ENCODE data around the gene FBXL15. TPM values are rescaled to one million over a fixed set of nuclear protein-coding genes. Genes with fewer than 3 reads are reported as not detected.

FBXL15 gene
- total RNA-seq, 1 donor from 2014 or later = 8.7 TPM

DNA sequence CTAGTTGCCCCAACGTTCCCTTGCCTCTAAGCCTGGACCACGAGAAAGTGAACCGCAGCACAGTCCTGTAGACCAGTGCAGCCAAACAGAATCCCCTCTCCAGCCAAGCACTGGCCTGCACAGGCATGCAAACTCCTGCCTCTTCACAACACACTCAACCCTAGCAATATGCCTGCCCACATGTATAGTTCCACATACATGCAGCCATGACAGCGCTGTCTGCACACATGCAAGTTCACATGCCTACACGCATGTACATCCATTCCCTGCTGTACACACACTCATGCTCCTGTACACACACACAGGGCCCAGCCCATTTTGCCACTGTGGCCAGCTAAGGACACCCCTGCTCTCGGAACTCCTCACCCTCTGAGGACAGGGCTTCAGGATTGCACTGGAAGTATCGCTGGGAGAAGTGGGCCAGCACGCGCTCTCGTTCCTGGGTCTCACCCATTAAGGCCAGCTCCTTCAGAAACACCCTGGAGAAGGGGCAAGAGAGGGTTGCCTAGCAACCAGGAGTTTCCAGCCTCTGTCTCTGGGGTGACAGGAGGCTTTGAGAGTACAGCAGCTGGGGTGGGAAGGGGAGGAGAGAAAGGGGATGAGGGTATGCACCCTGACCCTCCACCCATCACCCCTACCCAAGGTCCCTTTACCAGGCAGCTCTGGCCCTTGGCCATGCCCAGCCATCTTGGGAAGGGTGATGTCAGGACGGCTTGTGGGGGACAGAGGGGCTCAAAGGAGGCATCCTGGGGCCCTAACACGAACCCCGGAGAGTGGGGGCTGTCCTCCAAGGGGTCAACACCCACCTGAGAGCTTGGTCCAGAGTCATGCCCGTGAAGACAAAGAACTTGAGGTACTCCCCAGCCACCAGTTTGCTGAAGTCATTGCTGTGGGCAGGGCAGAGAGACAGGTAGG is 9.0 kb upstream of the FBXL15 start:
- no peak for DNase-seq (ENCODE audit: low spot score)

DNA sequence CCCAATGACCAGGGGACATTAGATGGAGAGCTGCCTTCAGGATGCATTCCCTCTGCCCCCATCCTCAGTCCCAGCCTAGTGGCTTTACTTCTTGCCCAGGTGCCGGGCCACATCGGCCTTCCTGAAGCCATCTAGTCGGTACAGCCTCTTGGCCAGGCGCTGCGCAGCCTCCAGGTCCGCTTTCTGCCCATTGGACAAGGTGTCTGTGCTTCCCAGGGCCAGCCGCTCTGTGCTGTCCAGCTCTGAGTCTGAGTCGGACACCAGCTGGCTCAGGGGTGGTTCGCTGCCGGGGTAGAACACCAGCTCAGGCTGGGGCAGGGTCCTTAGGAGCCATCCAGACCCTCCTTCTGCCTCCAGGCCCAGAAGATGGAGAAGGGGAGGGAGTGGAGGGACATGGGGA is 8.3 kb upstream of the FBXL15 start:
- DNase-seq (ENCODE audit: low spot score) = no peak

- DNase-seq (ENCODE audit: low spot score) = no peak
Observed at GRCh38 chr10:102413053-102413705, 7.5 kb upstream of the FBXL15 start.

DNA sequence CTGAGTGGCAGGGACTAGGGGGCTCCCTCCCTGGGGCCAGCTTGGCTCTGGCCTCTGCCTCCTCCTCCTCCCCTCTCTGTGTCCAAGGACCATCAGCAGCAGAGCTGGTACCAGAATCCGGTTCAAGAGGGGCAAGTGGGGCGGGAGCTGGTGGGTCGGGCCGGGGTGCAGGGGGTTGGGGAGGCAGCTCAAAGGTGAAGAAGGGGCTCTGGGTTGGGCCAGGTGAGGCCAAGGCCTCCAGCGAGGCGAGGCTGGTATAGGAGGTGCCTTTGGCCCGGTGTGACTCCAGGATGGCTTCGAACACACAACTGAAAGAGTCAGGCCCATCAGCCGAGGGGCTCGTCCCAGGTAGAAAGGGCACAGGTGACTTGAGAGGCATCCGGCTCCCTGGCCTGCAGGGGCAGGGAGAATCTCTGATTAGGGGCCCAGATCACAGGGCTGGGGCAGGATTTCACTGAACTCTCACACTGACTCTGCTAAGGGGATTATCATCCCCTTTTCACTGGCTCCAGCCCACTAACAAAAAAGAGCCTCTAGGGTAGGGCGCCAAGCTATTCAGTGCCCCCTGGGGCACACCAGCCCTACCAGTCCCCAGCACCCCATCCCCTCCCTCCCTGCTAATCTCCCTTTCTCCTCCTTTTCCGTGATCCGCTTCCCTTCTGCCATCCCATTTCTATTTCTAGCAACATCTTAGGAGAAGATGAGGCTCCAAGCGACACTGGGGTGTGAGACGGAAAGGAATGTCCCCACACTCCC is 6.7 kb upstream of the FBXL15 start:
- DNase-seq (ENCODE audit: low spot score) = no peak

GRCh38 chr10:102414749-102415148 is 5.9 kb upstream of the FBXL15 start:
- DNase-seq (ENCODE audit: low spot score) = no peak

- DNase-seq (ENCODE audit: low spot score) = no peak
Observed at GRCh38 chr10:102416283-102416682, 4.4 kb upstream of the FBXL15 start.

DNA sequence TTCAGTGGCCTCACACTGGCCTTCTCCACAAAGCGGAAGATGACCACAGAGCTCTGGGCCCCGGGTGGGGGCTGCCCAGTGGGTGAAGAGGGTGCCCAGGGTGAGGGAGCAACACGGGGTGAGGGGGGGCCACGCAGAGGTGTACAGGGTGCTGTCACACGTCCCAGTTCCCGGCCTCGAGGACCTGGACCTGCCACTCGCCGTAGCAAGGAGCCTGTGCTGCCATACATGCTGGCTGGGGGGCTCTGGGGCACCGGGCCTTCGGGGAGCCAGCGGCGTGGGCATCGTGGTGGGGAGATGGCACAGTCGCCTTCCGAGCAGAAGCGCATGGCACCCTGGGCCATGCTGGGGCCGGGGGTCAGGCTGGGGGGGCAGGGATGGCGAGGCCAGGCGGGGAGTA is 3.9 kb upstream of the FBXL15 start:
- DNase-seq (ENCODE audit: low spot score) = no peak

DNA sequence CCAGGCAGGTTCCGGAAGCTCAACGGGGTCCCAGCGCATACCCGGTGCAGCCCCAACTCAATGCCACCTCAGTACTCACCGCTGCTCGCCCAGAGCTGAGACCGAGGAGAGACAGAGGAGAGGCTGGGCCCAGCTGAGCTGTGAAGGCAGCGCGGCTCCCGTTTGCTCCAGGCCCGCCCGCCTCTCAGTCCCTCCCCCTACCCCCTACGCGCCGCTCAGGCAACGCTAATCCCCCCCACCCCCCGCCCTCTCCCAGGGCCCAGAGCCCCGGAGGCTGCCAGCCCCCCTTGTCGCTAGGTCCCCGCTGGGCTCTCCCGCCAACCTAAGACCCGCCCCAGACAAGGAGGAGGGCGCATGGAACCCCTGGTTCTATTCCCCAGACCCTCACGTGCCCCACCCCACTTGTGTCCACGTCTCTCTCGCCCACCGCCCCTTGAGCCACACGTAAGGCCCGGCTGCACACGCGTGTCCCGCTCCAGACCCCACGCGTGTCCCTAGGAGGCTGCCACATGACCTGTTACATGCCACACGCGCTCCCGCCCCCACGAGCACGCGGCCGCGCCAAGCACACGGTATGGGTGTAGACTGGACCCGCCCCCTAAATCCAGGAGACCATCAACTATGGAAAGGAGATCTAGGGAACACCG is 1.9 kb upstream of the FBXL15 start, which contains the start of gene PSD:
PSD (minus strand) TSS at position 164 of the 647 bp plus-strand sequence. CDS start 1,747 bp downstream, outside the sequence.
- DNase-seq (ENCODE audit: low spot score) = no peak

- no peak for DNase-seq (ENCODE audit: low spot score)
Observed at GRCh38 chr10:102419269-102420180, 1.1 kb upstream of the FBXL15 start.

- no peak for DNase-seq (ENCODE audit: low spot score)
Observed at GRCh38 chr10:102420181-102420713, 389 bp upstream of the FBXL15 start.

GRCh38 chr10:102421507-102421756 is 796 bp downstream of the FBXL15 start:
- no peak for DNase-seq (ENCODE audit: low spot score)

DNA sequence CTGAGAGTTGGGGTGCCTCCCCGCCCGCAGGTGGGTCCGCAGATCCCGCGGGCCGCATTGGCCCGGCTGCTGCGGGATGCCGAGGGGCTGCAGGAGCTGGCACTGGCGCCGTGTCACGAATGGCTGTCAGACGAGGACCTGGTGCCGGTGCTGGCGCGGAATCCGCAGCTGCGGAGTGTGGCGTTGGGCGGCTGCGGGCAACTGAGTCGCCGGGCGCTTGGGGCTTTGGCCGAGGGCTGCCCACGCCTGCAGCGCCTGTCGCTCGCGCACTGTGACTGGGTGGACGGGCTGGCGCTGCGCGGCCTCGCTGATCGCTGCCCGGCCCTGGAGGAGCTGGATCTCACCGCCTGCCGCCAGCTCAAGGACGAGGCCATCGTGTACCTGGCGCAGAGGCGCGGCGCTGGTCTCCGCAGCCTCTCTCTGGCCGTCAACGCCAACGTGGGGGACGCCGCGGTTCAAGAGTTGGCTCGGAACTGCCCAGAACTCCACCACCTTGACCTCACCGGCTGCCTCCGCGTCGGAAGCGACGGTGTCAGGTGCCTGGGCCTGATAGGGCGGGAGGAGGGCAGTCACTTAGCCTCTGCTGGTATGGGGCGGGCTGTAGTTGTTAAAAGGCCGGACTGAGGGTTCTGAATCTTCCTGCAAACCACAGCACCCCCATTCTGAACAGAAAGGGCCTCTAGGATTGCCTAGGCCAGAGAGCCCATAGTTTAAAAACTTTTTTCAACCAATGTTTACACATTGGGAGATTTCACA is 1.3 kb downstream of the FBXL15 start:
- no peak for DNase-seq (ENCODE audit: low spot score)

GRCh38 chr10:102422545-102423129 is 2.0 kb downstream of the FBXL15 start:
- peak; percentile 86 for DNase-seq (ENCODE audit: low spot score)

DNA sequence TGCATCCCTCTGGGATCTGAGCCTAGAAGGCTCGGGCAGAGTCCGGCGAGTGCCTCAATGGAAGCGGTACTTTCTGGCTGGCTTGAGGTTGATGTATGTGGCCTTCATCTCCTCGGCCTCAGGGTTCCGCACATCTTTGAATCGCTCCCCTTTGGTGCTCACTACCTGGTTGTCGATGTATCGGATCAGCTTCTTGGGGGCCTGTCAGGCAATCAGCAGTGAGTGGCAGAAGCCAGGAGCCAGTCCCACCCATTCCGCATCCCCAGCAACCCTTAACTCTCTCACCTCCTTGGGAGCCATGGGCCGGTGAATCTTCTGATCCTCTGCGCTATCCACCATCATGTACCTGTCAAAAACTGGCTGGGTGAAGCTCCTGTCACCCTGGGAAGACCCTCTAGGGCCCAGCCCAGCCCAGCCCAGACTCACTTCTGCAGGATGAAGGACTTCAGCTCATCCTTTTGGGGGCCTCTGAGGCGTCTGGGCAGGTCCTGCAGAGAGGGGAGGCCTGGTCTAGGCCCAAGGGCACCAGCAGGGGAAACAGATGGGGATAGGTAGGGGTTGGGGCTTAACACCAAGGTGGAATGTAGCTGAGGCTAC is 2.8 kb downstream of the FBXL15 start:
- DNase-seq (ENCODE audit: low spot score) = no peak

DNA sequence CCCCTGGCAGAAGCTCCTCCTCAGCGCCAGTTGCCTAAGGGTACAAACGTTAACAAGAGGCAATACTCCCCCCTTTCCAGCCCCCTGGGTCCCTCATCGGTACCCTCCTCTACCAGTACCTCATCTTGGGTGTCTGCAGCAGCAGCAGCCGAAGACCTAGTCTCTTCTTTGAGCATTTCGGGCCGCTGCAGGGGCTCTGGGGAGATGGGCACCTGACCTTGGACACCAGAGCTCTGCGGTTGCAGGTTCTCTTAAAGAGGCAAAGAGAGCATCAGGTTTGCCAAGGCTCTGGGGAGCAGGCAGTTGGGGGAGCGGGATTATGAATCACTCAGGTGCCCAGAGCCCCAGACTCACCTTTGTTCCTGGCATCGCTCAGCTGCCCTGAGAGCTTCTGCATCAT is 3.5 kb downstream of the FBXL15 start:
- no peak for DNase-seq (ENCODE audit: low spot score)

DNA sequence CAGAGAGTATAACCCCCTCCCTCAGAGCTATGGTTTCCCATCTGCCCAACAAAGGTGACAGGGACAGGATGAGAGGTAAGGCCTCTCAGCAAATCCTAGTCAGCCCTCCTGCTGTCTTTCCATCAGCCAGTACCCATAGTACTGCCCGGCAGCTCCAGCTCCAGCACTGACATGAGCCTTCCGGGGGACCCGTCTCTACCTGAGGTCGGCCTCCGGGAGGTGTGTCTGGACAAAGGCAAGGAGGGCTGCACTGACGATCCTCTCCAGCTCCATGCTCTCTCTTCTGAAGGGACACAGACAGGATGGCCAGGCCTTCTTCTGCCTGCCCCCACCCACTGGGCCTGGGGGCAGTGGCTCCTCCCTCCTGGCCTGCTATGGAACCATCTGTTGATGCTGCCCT is 4.3 kb downstream of the FBXL15 start:
- DNase-seq (ENCODE audit: low spot score) = no peak

- DNase-seq (ENCODE audit: low spot score) = no peak
Observed at GRCh38 chr10:102425444-102425843, 4.8 kb downstream of the FBXL15 start.

DNA sequence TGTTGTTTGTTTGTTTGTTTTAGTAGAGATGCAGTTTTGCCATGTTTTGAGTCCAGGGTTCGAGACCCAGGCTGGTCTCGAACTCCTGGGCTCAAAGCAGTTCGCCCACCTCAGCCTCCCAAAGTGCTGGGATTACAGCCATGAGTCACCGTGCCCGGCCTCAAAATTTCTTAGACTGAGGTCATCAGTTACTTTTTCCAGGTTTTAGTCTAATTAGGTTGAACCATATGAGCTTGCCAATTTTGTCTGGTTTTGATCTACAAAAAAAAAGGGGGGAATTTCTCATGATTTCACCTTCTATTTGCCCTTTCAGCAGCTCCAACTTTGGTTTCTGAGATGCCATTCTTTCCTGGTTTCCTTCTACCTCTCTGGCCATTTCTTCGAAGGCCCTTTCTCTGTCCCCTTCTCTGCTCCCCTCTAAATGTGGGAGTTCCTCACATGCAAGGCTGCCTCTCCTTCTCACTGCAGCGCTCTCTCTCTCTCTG is 6.2 kb downstream of the FBXL15 start:
- no peak for DNase-seq (ENCODE audit: low spot score)

DNA sequence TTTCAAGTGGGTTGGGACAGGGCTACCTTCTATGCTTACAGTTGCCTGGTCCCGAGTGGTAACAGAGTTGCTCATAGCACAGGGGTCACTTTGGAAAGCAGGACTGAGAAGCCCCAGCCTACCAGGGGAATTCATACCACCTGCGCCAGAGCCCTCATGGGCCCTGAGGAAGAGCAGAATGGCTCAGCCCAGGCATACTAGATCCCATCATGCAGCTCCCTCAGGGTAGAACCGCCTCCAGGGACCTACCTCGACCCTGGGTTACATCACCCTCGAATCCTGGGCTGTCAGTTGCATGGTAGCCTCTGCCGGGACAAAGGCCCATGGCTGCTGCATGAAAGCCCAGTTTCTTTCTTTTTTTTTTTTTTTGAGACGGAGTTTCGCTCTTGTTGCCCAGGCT is 8.8 kb downstream of the FBXL15 start:
- no peak for DNase-seq (ENCODE audit: low spot score)
